Effector memory CD8-positive, alpha-beta T cell (primary cell): Measurements from ENCODE around the gene DMAC2L.

ENCODE experiments used
- ATAC-seq: fragments of 150-1000 bp; cut with Tn5 transposase; replicated peaks from 2 replicates; pipeline ENCODE4 v1.10.0; 2021; ENCODE audit warnings: mild to moderate bottlenecking, moderate library complexity
- DNase-seq, 3 experiments: peaks; one replicate each; pipeline ENCODE4 v3.0.0; 2021
- H3K27ac Mint-ChIP-seq, 2 donors: one replicate each; pipeline ENCODE4 v1.8.0; 2022; ENCODE audit warnings: mild to moderate bottlenecking in 2 of 2, mixed read lengths in 2 of 2, moderate library complexity in 2 of 2
- H3K27me3 Mint-ChIP-seq, 2 donors: one replicate each; pipeline ENCODE4 v1.8.0; 2022; ENCODE audit warnings: mixed read lengths in 2 of 2
- H3K36me3 Mint-ChIP-seq: one replicate; pipeline ENCODE4 v1.8.0; 2022; ENCODE audit warnings: mild to moderate bottlenecking, moderate library complexity, mixed read lengths; ENCODE audit not compliant: insufficient read depth
- H3K4me1 Mint-ChIP-seq, 2 donors: one replicate each; pipeline ENCODE4 v1.8.0; 2022; ENCODE audit warnings: low read depth in 2 of 2, mixed read lengths in 2 of 2
- H3K4me3 Mint-ChIP-seq, 2 donors: one replicate each; pipeline ENCODE4 v1.8.0; 2022; ENCODE audit warnings: mild to moderate bottlenecking in 2 of 2, mixed read lengths in 2 of 2, moderate library complexity in 2 of 2
- H3K9me3 Mint-ChIP-seq, 2 donors: one replicate each; pipeline ENCODE4 v1.8.0; 2022; ENCODE audit warnings: mixed read lengths in 2 of 2
- total RNA-seq, 9 experiments: gene quantifications; one replicate each; lab custom pipeline; 2026; lab: John Stamatoyannopoulos, UW

DMAC2L gene, protein sequence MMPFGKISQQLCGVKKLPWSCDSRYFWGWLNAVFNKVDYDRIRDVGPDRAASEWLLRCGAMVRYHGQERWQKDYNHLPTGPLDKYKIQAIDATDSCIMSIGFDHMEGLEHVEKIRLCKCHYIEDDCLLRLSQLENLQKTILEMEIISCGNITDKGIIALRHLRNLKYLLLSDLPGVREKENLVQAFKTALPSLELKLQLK
- total RNA-seq = 4.7 to 23.3 (median 15.2) reads per million in 9 experiments

DNA sequence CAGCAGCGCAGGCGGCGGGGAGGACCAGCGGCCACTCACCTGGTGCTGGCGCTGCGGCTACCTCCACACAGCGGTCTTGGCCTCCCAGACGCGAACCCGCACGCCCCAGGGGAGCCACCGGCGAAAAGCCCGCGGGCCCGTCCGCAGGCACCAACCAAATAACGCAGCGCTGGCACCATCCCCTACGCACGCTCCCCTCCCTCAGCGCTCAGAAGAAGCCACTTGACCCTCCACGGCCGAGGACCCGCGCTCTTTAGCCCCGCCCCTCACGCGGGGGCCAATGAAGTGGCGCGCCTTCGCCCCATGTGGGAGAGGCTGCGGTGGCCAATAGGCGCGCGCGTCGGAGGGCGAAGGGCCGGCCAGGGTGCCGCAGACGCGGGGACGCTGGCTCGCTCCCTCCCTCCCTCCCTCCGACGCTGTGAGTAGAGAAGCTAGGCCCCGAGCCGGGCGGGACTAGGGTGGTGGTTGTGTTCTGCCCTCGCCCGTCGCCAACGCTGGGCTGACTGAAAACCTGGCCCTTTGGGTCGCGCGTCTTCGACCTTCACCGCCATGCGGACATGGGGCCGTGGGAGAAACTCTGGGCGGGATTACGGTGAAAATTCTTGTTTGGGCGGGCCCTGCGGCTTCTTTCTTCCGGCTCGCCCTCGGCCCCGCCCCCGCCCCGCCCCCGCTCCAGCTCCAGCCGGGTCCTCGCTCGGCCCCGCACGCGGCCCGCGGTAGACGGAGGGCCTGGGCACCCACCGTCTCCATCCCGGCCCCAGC lies at the start of gene DMAC2L, which contains the start of gene L2HGDH:
DMAC2L (plus strand) TSS at position 353 of the 762 bp plus-strand sequence. CDS start 9,164 bp downstream, outside the sequence.
L2HGDH (minus strand) TSS at position 258 of the 762 bp plus-strand sequence; CDS start at position 179, 79 bp downstream.
- ATAC-seq = peak; percentile 85
- peak; percentile 81 to 83 (median 81) for DNase-seq
- Mint-ChIP-seq H3K27ac (peak within 1 kb of the TSS; percentile 95 to 98), H3K4me3 (peak within 1 kb of the TSS; percentile 91 to 94), H3K27me3 (no peaks in the 10 kb centered on the region), H3K36me3 (peaks cover 18% of the 10 kb centered on the region), H3K9me3 (no peaks in the 10 kb centered on the region), H3K4me1 (peaks cover 23 to 39% of the 10 kb centered on the region in 2 donors)

DNA sequence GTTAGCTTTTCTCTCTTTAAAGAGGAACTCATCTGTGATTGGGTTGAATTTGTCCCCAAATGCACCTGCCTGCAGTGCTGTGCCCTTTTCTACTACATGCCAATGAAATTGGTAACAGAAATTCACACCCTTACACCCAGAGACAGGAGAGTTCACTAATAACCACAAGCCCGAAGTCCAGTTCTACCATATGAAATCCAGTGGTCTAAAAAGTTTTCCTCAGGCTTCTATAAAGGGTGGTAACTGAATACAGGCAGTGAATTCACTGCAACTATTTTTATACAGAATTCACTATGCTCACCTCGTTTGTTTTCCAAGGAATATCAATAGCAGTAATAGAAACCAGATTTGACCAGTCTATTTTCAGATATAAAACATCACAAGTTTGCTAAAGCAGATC lies 49.3 kb upstream of the DMAC2L start:
- Mint-ChIP-seq H3K4me1 (peaks cover 0 to 4% of the 10 kb centered on the region in 2 donors), H3K9me3 (no peaks in the 10 kb centered on the region), H3K27ac (no peak overlapping the region), H3K27me3 (no peaks in the 10 kb centered on the region), H3K4me3 (no peak overlapping the region), H3K36me3 (no peaks in the 10 kb centered on the region)
- ATAC-seq (no peak), DNase-seq (no peak)

DNA sequence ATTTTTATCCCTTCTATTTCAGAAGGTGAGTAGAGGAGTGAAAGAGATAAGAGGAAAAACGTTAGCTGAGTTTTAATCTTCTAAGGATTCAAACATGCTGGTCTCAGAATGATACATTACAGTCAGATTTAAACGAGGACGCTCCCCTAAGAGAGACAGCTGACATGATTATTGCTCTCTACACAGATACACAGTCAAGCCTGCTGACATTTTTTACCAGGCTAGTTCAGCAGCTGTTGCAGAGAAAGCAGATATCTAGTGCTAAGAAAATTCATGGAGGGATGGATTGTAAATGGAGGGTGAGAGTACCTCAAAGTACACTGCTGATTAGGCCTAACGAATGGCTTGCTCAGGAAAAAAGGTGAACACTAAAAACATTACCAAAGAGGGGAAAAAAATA lies 48.8 kb upstream of the DMAC2L start:
- H3K27me3 Mint-ChIP-seq = no peaks in the 10 kb centered on the region
- no peak overlapping the region for H3K27ac Mint-ChIP-seq
- DNase-seq (no peak), ATAC-seq (no peak)
- H3K9me3 Mint-ChIP-seq = no peaks in the 10 kb centered on the region
- no peak overlapping the region for H3K4me3 Mint-ChIP-seq
- peaks cover 0 to 4% of the 10 kb centered on the region in 2 donors for H3K4me1 Mint-ChIP-seq
- H3K36me3 Mint-ChIP-seq = no peaks in the 10 kb centered on the region

DNA sequence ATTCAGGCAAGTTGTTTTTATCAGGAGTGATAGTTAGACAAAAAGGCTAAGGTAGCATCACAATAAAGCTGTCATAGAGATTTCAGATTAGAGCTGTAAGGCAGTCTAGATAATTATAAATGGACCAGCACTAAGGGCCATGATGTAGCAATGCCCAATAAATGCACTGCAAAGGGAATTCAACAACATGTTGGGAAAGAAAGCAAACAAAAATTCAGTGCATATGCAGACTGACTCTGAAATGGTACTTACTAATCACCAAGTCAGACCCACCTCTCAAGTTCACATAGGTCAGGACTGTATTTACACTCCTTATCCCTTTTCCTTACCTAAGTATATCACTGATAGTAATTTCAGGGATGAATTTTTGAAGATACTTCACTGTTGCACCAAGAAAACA lies 47.1 kb upstream of the DMAC2L start:
- H3K9me3 Mint-ChIP-seq = no peaks in the 10 kb centered on the region
- no peaks in the 10 kb centered on the region for H3K36me3 Mint-ChIP-seq
- no peaks in the 10 kb centered on the region for H3K27me3 Mint-ChIP-seq
- no peak for DNase-seq
- no peak overlapping the region for H3K4me3 Mint-ChIP-seq
- H3K27ac Mint-ChIP-seq = no peak overlapping the region
- peaks cover 0 to 4% of the 10 kb centered on the region in 2 donors for H3K4me1 Mint-ChIP-seq
- ATAC-seq = no peak

DNA sequence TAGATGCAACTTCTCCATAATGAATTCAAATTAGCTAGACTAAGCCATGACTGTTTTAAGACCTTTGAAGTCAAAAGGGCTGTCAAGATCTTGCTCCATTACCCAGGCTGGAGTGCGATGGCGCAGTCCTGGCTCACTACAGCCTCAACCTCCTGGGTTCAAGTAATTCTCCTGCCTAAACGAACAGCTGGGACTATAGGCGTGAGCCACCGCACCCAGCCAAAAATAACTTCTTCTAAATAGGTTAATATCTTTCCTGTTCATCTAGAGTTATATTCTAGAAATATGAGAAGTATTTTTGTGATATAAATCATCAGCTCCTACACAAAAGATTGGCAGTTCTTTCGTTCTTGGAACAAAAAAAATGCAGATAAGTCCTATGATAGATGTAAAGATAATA lies 41.2 kb upstream of the DMAC2L start:
- DNase-seq (no peak), ATAC-seq (no peak)
- Mint-ChIP-seq H3K9me3 (no peaks in the 10 kb centered on the region), H3K27ac (no peak overlapping the region), H3K36me3 (no peaks in the 10 kb centered on the region), H3K27me3 (no peaks in the 10 kb centered on the region), H3K4me1 (no peaks in the 10 kb centered on the region), H3K4me3 (no peak overlapping the region)

DNA sequence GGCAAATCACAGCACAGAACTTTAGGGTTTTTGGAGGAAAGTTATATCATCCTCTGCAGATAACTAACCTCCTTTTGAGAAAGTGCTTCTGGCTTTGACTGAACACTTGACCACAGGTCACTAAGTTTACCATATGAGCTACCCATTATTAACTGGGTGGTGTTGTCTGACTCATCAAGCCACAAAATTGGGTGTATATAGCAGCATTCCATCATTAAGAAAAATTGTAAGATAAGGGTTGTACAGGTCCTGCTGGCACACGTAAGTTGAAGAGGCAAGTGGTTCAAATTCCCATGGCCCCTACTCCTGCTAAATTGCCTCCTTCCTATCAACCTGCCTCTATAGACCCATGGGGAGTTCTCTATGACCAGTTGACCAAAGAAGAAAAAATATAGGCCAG lies 39.6 kb upstream of the DMAC2L start:
- Mint-ChIP-seq H3K9me3 (no peaks in the 10 kb centered on the region), H3K4me3 (no peak overlapping the region), H3K27me3 (no peaks in the 10 kb centered on the region), H3K27ac (no peak overlapping the region), H3K36me3 (no peaks in the 10 kb centered on the region), H3K4me1 (no peaks in the 10 kb centered on the region)
- DNase-seq (no peak), ATAC-seq (no peak)

DNA sequence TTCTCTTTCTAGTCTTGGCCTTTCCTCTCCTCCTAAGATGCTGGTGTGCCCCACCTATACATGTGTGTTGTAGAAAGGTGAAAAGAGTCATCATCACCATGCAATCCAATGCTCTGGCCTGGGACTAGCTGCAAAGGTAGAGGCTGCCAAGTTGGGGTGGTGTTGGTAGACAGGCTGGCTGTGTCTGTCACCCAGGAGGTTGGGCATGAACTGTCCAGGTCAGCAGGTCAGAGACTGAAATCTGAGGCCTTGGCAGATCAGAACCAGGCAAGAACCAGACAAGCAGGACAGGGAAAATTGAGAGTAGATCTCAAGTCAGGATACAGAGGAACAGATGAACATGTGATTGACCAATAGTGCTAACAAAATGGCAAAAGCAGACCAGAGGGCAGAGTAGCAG lies 26.3 kb upstream of the DMAC2L start:
- ATAC-seq (no peak), DNase-seq (no peak)
- H3K4me3 Mint-ChIP-seq = no peak overlapping the region
- no peaks in the 10 kb centered on the region for H3K9me3 Mint-ChIP-seq
- peaks cover 4% of the 10 kb centered on the region for H3K36me3 Mint-ChIP-seq
- H3K27me3 Mint-ChIP-seq = no peaks in the 10 kb centered on the region
- no peak overlapping the region for H3K27ac Mint-ChIP-seq
- H3K4me1 Mint-ChIP-seq = no peaks in the 10 kb centered on the region

DNA sequence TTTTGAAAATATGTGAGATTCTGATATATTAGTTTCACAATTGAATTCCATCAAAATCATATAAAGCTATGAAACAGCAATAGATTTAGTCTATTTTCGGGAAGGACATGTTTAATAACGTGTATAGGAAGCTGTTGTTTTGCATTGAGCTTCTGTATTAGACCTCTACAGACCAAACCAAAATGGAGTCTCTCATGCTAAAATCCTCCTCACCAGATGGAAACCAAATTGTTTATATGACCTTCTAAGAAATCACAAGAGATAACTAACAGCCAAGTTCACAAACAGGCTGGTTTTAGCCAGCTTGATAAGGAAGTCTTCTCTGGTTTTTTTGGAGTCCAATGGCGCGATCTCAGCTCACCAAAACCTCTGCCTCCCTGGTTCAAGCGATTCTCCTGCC lies 24.0 kb upstream of the DMAC2L start:
- no peaks in the 10 kb centered on the region for H3K9me3 Mint-ChIP-seq
- no peak overlapping the region for H3K27ac Mint-ChIP-seq
- H3K4me1 Mint-ChIP-seq = no peaks in the 10 kb centered on the region
- no peak overlapping the region for H3K4me3 Mint-ChIP-seq
- H3K36me3 Mint-ChIP-seq = no peaks in the 10 kb centered on the region
- ATAC-seq (no peak), DNase-seq (no peak)
- no peaks in the 10 kb centered on the region for H3K27me3 Mint-ChIP-seq

DNA sequence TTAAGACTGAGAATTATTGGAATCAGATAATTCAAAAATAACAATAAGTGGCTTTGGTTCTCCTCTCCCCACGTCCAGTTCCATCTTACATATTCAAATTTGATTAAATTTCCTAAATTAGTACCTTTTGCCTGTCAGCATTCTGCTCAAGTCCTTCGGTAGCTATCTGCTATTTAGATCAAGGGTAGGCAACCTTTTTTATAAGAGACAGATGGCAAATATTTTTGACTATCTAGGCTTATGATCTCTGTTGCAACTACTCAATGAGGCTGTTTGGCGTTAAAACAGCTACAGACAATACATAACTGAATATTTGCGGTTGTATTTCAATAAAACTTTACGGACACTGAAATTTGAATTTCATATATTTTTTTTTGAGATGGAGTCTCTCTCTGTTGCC lies 21.8 kb upstream of the DMAC2L start:
- ATAC-seq = no peak

DNA sequence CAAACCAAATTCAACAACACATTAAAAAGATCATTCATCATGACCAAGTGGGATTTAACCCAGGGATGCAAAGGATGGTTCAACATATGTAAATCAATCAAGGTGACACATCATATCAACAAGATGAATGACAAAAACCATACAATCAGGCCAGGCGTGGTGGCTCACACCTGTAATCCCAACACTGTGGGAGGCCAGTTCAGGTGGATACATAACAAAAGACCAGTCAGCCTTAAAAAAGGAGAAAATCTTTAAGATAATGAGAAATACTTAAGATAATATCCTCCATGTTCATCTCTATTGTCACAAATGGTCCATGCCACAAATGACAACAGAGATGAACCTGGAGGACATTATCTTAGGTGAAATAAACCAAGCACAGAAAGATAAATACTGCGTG lies 12.5 kb upstream of the DMAC2L start:
- ATAC-seq = no peak
- no peak overlapping the region for H3K27ac Mint-ChIP-seq

More for the DNA sequence above, 21.8 kb upstream of the DMAC2L start:
- Mint-ChIP-seq H3K4me1 (no peaks in the 10 kb centered on the region), H3K4me3 (no peak overlapping the region), H3K27ac (no peak overlapping the region), H3K27me3 (no peaks in the 10 kb centered on the region), H3K36me3 (no peaks in the 10 kb centered on the region), H3K9me3 (no peaks in the 10 kb centered on the region)
- no peak for DNase-seq

DNA sequence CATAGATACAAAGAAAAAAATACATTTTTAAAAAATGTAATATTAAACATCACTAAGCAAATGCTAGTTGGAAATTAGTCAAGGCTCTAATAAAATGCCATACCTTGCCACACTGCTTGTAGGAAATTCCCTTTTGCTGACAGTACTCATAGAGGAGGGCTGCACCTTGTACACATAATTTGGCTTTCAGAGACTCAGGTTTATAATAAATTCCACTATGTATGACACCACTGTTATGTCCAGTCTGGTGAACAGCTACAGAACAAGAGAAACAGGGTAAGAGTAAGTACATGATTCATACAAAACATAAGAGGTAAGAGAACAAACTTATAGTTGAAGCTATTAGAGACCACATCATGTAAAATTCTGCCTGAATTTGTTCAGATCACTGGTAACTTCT lies 10.2 kb upstream of the DMAC2L start:
- DNase-seq = no peak
- ATAC-seq = no peak
- Mint-ChIP-seq H3K36me3 (no peaks in the 10 kb centered on the region), H3K27ac (no peak overlapping the region), H3K4me3 (no peak overlapping the region), H3K4me1 (peaks cover 0 to 4% of the 10 kb centered on the region in 2 donors), H3K9me3 (no peaks in the 10 kb centered on the region), H3K27me3 (no peaks in the 10 kb centered on the region)

More for the DNA sequence above, 12.5 kb upstream of the DMAC2L start:
- DNase-seq = no peak
- H3K27me3 Mint-ChIP-seq = no peaks in the 10 kb centered on the region
- H3K36me3 Mint-ChIP-seq = no peaks in the 10 kb centered on the region
- no peak overlapping the region for H3K4me3 Mint-ChIP-seq
- H3K4me1 Mint-ChIP-seq = peaks cover 0 to 4% of the 10 kb centered on the region in 2 donors
- H3K9me3 Mint-ChIP-seq = no peaks in the 10 kb centered on the region

DNA sequence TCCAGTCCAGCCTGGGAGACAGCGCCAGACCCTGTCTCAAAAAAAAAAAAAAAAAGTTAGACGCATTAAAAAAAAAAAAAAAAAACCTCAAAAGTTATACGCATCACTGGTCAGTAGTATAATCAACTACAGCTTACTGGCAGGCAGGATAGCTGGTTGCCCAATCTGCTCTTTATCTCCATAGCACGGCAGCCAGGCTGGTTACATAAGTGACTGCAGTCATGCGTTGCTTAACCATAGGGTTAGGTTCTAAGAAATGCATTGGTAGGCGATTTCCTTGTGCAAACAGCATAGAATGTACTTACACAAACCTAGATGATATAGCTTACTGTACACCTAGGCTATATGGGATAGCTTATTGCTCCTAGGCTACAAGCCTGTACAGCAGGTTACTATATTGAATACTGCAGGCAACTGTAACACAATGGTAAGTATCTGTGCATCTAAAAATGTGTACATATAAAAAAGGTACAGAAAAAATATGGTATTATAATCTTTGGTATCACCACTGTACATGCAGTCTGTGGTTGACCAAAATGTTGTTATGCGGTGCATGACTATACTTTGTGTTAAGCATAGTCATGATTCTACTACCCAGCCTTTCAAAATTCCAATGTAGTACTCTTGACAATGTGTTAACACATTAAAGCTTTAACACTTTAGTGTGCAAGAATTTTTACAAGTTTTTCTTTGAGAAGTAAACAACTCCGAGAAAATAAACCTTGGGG lies 8.2 kb upstream of the DMAC2L start:
- ATAC-seq (no peak), DNase-seq (no peak)
- Mint-ChIP-seq H3K4me1 (peaks cover 0 to 4% of the 10 kb centered on the region in 2 donors), H3K27ac (no peak overlapping the region), H3K36me3 (no peaks in the 10 kb centered on the region), H3K27me3 (no peaks in the 10 kb centered on the region), H3K4me3 (no peak overlapping the region), H3K9me3 (no peaks in the 10 kb centered on the region)

DNA sequence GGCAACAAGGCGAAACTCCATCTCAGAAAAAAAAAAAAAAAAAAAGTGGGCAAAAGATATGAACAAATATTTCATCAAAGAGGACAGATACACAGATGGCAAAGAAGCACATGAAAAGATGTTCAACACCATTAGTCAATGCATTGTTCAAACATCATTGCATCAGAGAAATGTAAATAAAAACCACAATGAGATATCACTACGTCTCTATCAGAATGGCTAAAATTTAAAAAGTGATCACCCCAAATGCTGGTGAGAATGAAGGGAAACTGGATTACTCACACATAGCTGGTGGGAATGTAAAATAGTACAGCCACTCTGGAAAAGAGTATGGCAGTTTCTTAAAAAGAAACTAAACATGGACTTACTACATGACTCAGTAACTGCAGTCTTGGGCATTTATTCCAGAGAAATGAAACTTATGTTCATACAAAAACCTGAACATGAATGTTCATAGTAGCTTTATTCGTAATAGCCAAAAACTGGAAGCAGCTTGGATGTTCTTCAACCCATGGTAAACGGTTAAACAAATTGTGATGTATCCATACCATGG lies 3.7 kb upstream of the DMAC2L start:
- no peak overlapping the region for H3K4me3 Mint-ChIP-seq
- no peak overlapping the region for H3K27ac Mint-ChIP-seq
- H3K36me3 Mint-ChIP-seq = peaks cover 11% of the 10 kb centered on the region
- ATAC-seq (no peak), DNase-seq (no peak)
- H3K4me1 Mint-ChIP-seq = peaks cover 11 to 21% of the 10 kb centered on the region in 2 donors
- H3K9me3 Mint-ChIP-seq = no peaks in the 10 kb centered on the region
- H3K27me3 Mint-ChIP-seq = no peaks in the 10 kb centered on the region
